Prostate gland (tissue), 2 donors: ENCODE measurements around the gene GLIS2.

Experiments used
- CTCF ChIP-seq, 4 experiments: fragments of 200-600 bp in 2 of 4; fragments of 450-650 bp in 2 of 4; sonication (generic) in 2 of 4; IDR thresholded peaks; 1 replicate in 3 of 4; 2 replicates in 1 of 4; pipeline ENCODE4 v1.5.1; 2016 to 2019; ENCODE audit warnings: antibody characterized with exemption in 4 of 4, mild to moderate bottlenecking in 2 of 4, moderate library complexity in 2 of 4
- POLR2A ChIP-seq: fragments of 450-650 bp; IDR thresholded peaks from one replicate; pipeline ENCODE4 v1.6.1; 2016; ENCODE audit warnings: antibody characterized with exemption, mild to moderate bottlenecking
- POLR2AphosphoS5 ChIP-seq: sonication (generic); formaldehyde crosslinking; IDR thresholded peaks from one replicate; pipeline ENCODE4 v1.6.1; 2017; ENCODE audit warnings: antibody characterized with exemption

GRCh38 chr16:4365615-4366014 lies 49.7 kb downstream of the GLIS2 start:
- no peak for TF ChIP-seq POLR2A
- no peak for TF ChIP-seq CTCF (IDR thresholded peaks at IDR 0.05)
- TF ChIP-seq POLR2AphosphoS5: no peak
